PC-3 (cell line): Measurements from ENCODE around the gene C5AR1. TPM values are rescaled to one million over a fixed set of nuclear protein-coding genes. Genes with fewer than 3 reads are reported as not detected.
A peak's percentile ranks its signal among the peaks of the same experiment; 100 is the strongest.

Source experiments
- ATAC-seq: fragments of 200-7000 bp; cut with Tn5 transposase; 2 replicates; pipeline ENCODE4 v1.9.1; 2020; ENCODE audit warnings: mild to moderate bottlenecking, moderate library complexity
- BruUV-seq: library from RNA; stranded (reverse); fragments of 400-500 nt; replicated peaks from 2 replicates; lab custom pipeline; 2021; lab: Mats Ljungman, UMichigan
- CTCF ChIA-PET: fragments of 300-600 bp; sonication (Branson Sonifier 250); formaldehyde crosslinking; loops from one replicate; lab custom pipeline; 2022; ENCODE audit warnings: antibody characterized with exemption; lab: Charles Lee
- POLR2A ChIA-PET: fragments of 300-600 bp; sonication (Branson Sonifier 250); formaldehyde crosslinking; loops from one replicate; lab custom pipeline; 2022; ENCODE audit warnings: antibody characterized with exemption; ENCODE audit not compliant: unreplicated experiment; lab: Charles Lee
- DNase-seq: peaks from one replicate; pipeline ENCODE4 v3.0.0-alpha.2; 2015
- H2AFZ ChIP-seq: fragments of 300-600 bp; sonication (generic); 2 replicates; pipeline ENCODE4 v1.6.0; 2016; ENCODE audit warnings: antibody characterized with exemption, low read length
- H3F3A ChIP-seq: fragments of 300-600 bp; sonication (generic); one replicate; pipeline ENCODE4 v1.6.0; 2017; ENCODE audit warnings: antibody characterized with exemption, low read length, control low read depth, mild to moderate bottlenecking; ENCODE audit not compliant: unreplicated experiment
- H3K27ac ChIP-seq: fragments of 300-600 bp; sonication (generic); 2 replicates; pipeline ENCODE4 v1.5.1; 2016; ENCODE audit warnings: mild to moderate bottlenecking, low read length
- H3K27me3 ChIP-seq: fragments of 300-600 bp; sonication (generic); 2 replicates; pipeline ENCODE4 v1.6.1; 2016; ENCODE audit warnings: low read length, mixed read lengths
- H3K36me3 ChIP-seq: fragments of 300-600 bp; sonication (generic); 2 replicates; pipeline ENCODE4 v1.6.1; 2016; ENCODE audit warnings: low read depth, mixed run types, low read length, mixed read lengths
- H3K4me1 ChIP-seq: fragments of 300-600 bp; sonication (generic); 2 replicates; pipeline ENCODE4 v1.5.1; 2016; ENCODE audit warnings: low read length; ENCODE audit not compliant: insufficient read depth
- H3K4me2 ChIP-seq: fragments of 300-600 bp; sonication (generic); 2 replicates; pipeline ENCODE4 v1.6.0; 2016; ENCODE audit warnings: low read length
- H3K4me3 ChIP-seq: fragments of 300-600 bp; sonication (generic); 2 replicates; pipeline ENCODE4 v1.5.1; 2016; ENCODE audit warnings: mild to moderate bottlenecking, low read length, mixed read lengths
- H3K79me2 ChIP-seq: fragments of 300-600 bp; sonication (generic); 2 replicates; pipeline ENCODE4 v1.6.1; 2017; ENCODE audit warnings: low read length, mixed read lengths
- H3K9ac ChIP-seq: fragments of 300-600 bp; sonication (generic); 2 replicates; pipeline ENCODE4 v1.6.0; 2016; ENCODE audit warnings: mild to moderate bottlenecking, low read length
- H3K9me2 ChIP-seq: fragments of 300-600 bp; sonication (generic); replicated peaks from 2 replicates; pipeline ENCODE4 v1.6.1; 2016; ENCODE audit warnings: mixed run types, low read length, mixed read lengths
- H3K9me3 ChIP-seq: fragments of 300-600 bp; sonication (generic); 2 replicates; pipeline ENCODE4 v1.6.1; 2016; ENCODE audit warnings: low read length, mixed read lengths
- H4K20me1 ChIP-seq: fragments of 300-600 bp; sonication (generic); 2 replicates; pipeline ENCODE4 v1.6.1; 2016; ENCODE audit warnings: low read length, mixed read lengths
- EZH2 ChIP-seq: fragments of 300-600 bp; sonication (generic); IDR thresholded peaks from one replicate; pipeline ENCODE4 v1.6.1; 2017; ENCODE audit warnings: antibody characterized with exemption, mild to moderate bottlenecking, low read length; ENCODE audit not compliant: unreplicated experiment
- EZH2phosphoT487 ChIP-seq: fragments of 300-600 bp; sonication (generic); IDR thresholded peaks from 2 replicates; pipeline ENCODE4 v1.6.1; 2018; ENCODE audit warnings: mild to moderate bottlenecking, antibody characterized with exemption, low read length, borderline replicate concordance
- intact Hi-C: fragments of 100-400 bp; cut with micrococcal nuclease; formaldehyde crosslinking; loops from 2 replicates; pipeline ENCODE4 v1.9.0; 2023
- total RNA-seq: library from RNA; depleted of rRNA; stranded (reverse); fragments of >200 nt; gene quantifications from 2 replicates; pipeline ENCODE4 v1.2.3, GENCODE V29; 2014
- TF ChIP-seq, protein P1 (sequence below): fragments of 300-600 bp; sonication (generic); conservative IDR thresholded peaks from 2 replicates; pipeline ENCODE4 v1.5.1; 2017; ENCODE audit warnings: antibody characterized with exemption, low read depth, mild to moderate bottlenecking, low read length

C5AR1 gene
- total RNA-seq, 1 experiment from 2014 or later = not detected

DNA sequence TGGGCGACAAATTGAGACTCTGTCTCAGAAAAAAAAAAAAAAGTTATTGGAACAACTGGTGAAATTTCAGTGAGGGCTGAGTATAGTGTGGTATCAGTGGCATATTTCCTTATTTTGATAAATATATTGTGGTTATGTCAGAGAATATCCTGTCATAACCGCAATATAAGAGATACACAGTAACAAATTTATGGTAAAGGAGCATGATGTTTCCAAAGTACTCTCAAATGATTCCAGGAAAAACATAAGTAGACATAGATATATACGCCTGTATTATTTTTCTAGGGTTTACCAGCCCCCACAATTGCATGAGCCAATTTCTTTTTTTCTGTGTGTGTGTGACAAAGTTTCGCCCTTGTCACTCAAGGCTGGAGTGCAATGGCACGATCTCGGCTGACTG, 5.7 kb upstream of the C5AR1 start:
- no peak overlapping the region for H3K4me3 ChIP-seq
- H3F3A ChIP-seq = no peaks in the 10 kb centered on the region
- no peak for ATAC-seq
- no peak overlapping the region for H2AFZ ChIP-seq
- no peak overlapping the region for H3K4me2 ChIP-seq
- H3K27me3 ChIP-seq = no peaks in the 10 kb centered on the region
- TF ChIP-seq, protein P1, sequence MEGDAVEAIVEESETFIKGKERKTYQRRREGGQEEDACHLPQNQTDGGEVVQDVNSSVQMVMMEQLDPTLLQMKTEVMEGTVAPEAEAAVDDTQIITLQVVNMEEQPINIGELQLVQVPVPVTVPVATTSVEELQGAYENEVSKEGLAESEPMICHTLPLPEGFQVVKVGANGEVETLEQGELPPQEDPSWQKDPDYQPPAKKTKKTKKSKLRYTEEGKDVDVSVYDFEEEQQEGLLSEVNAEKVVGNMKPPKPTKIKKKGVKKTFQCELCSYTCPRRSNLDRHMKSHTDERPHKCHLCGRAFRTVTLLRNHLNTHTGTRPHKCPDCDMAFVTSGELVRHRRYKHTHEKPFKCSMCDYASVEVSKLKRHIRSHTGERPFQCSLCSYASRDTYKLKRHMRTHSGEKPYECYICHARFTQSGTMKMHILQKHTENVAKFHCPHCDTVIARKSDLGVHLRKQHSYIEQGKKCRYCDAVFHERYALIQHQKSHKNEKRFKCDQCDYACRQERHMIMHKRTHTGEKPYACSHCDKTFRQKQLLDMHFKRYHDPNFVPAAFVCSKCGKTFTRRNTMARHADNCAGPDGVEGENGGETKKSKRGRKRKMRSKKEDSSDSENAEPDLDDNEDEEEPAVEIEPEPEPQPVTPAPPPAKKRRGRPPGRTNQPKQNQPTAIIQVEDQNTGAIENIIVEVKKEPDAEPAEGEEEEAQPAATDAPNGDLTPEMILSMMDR = no peak
- no peak for TF ChIP-seq EZH2
- TF ChIP-seq EZH2phosphoT487 = no peak
- ChIA-PET POLR2A (no interaction called here), CTCF (no interaction called here)
- no peak overlapping the region for H3K27ac ChIP-seq
- no peaks in the 10 kb centered on the region for H3K79me2 ChIP-seq
- intact Hi-C loops = no loop called here
- H3K9me2 ChIP-seq = no peaks in the 10 kb centered on the region
- H3K9me3 ChIP-seq = no peaks in the 10 kb centered on the region
- no peaks in the 10 kb centered on the region for H4K20me1 ChIP-seq
- H3K36me3 ChIP-seq = no peaks in the 10 kb centered on the region
- no peak overlapping the region for H3K9ac ChIP-seq
- no peak for DNase-seq
- no peaks in the 10 kb centered on the region for H3K4me1 ChIP-seq
- no TSS peak for BruUV-seq

DNA sequence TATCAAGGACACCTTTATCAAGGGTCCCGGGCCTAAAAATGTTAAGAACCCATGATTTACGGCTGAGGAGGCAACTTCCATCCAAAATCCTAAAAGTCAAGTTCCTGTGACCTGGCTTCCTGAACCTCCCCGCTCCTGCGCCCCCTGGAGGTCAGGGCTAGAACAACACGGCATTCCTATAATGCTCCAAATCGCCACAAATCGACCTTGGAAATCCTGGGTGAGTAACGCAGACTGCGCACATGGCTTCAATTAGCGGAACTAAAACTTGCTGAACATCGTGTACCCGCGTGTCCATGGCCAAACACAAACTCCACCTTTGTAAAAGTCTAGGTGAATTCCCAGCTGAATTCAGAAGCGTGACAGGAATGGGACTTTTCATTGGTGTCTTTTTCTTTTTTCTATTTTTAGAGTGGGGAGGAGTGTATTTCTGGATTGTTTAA, 4.3 kb upstream of the C5AR1 start:
- H3K27ac ChIP-seq = no peak overlapping the region
- TF ChIP-seq EZH2 (no peak), EZH2phosphoT487 (no peak)
- TF ChIP-seq, protein P1 = peak; percentile 88

GRCh38 chr19:47306303-47306702, 3.4 kb upstream of the C5AR1 start:
- DNase-seq (no peak), ATAC-seq (no peak)
- TF ChIP-seq EZH2 (no peak), EZH2phosphoT487 (no peak)
- TF ChIP-seq, protein P1 = no peak
- ChIA-PET POLR2A (no interaction called here), CTCF (no interaction called here)
- H4K20me1 ChIP-seq = no peaks in the 10 kb centered on the region
- no TSS peak for BruUV-seq
- no peak overlapping the region for H3K4me2 ChIP-seq
- H3K9me3 ChIP-seq = no peaks in the 10 kb centered on the region
- no peaks in the 10 kb centered on the region for H3K4me1 ChIP-seq
- H2AFZ ChIP-seq = no peak overlapping the region
- H3K79me2 ChIP-seq = no peaks in the 10 kb centered on the region
- H3K9ac ChIP-seq = no peak overlapping the region
- no peaks in the 10 kb centered on the region for H3F3A ChIP-seq
- no peaks in the 10 kb centered on the region for H3K9me2 ChIP-seq
- no peaks in the 10 kb centered on the region for H3K36me3 ChIP-seq
- intact Hi-C loops = loop anchor here (5.0 kb wide), 1 partner anchor 41 kb away; the partner anchor contains the start of gene DHX34
- no peak overlapping the region for H3K27ac ChIP-seq
- no peaks in the 10 kb centered on the region for H3K27me3 ChIP-seq
- H3K4me3 ChIP-seq = no peak overlapping the region

More for the DNA sequence above, 4.3 kb upstream of the C5AR1 start:
- ChIA-PET POLR2A (no interaction called here), CTCF (no interaction called here)
- Histone ChIP-seq H3K4me3 (peak overlapping the region; percentile 54; the same call in 1 of the 2 replicates), H3F3A (no peaks in the 10 kb centered on the region), H3K36me3 (no peaks in the 10 kb centered on the region), H3K4me1 (no peaks in the 10 kb centered on the region), H3K9me2 (no peaks in the 10 kb centered on the region), H3K9me3 (no peaks in the 10 kb centered on the region), H4K20me1 (no peaks in the 10 kb centered on the region), H3K27me3 (no peaks in the 10 kb centered on the region), H3K9ac (no peak overlapping the region), H2AFZ (peak overlapping the region; percentile 71), H3K79me2 (no peaks in the 10 kb centered on the region), H3K4me2 (peak overlapping the region; percentile 85)
- DNase-seq (peak; percentile 72), ATAC-seq (peak; percentile 49)
- intact Hi-C loops = loop anchor here (5.0 kb wide), 1 partner anchor 42 kb away; the partner anchor contains the start of gene DHX34
- no TSS peak for BruUV-seq
